Mucosa of descending colon (tissue), 3 donors: ENCODE data around the gene MACF1. TPM values are rescaled to one million over a fixed set of nuclear protein-coding genes. Genes with fewer than 3 reads are reported as not detected.
"Not testable (repeated sequence)": the region's sequence is repeated elsewhere in the genome, so short reads cannot be mapped to it uniquely, and the experiment has no call there.

Experiments used
- ATAC-seq: fragments of 200-7000 bp; cut with Tn5 transposase; one replicate; pipeline ENCODE4 v1.9.1; 2020; ENCODE audit warnings: mild to moderate bottlenecking, moderate library complexity
- DNase-seq, 3 donors: peaks; one replicate each; pipeline ENCODE4 v3.0.0-alpha.2; 2020
- H3K36me3 ChIP-seq: fragments of 200-600 bp; one replicate; pipeline ENCODE4 v1.8.0; 2021; ENCODE audit warnings: low read depth, mild to moderate bottlenecking
- H3K4me1 ChIP-seq: fragments of 200-600 bp; one replicate; pipeline ENCODE4 v1.8.0; 2021; ENCODE audit warnings: low read depth, mild to moderate bottlenecking
- H3K4me3 ChIP-seq: fragments of 200-600 bp; one replicate; pipeline ENCODE4 v1.8.0; 2021; ENCODE audit warnings: mild to moderate bottlenecking
- H3K9me3 ChIP-seq: fragments of 200-600 bp; one replicate; pipeline ENCODE4 v1.8.0; 2021; ENCODE audit warnings: mild to moderate bottlenecking
- CTCF ChIP-seq: fragments of 200-600 bp; IDR thresholded peaks from one replicate; pipeline ENCODE4 v1.8.0; 2022; ENCODE audit warnings: antibody characterized with exemption, mild to moderate bottlenecking
- intact Hi-C, 2 donors: fragments of 100-400 bp; cut with DNase I in 1 of 2; cut with micrococcal nuclease in 1 of 2; formaldehyde crosslinking; loops; one replicate each; pipeline versions ENCODE4 v1.11.0 to v1.11.1; 2022; cut with DNase I, micrococcal nuclease
- total RNA-seq, 3 donors: library from RNA; stranded (reverse); fragmentation: NEBNext Ultra II Directional in 2 of 3; extraction: Animal tissue kit (Norgen Biotek cat#: 25700) in 2 of 3; gene quantifications; one replicate each; pipeline versions ENCODE4 v1.2.1 to v1.2.4, GENCODE V29; 2021 to 2023
- donor health status: DM: no; HTN: no; CAD: no; lungs with moderate emphysema.
- donor health status: DM: no; HTN: no; CAD: no.
- donor health status: DM: no; HTN: yes; CAD: no.

Gene MACF1
- total RNA-seq, 3 donors from 2014 or later, result 146 to 362 (median 156) TPM

GRCh38 chr1:39494671-39495410 is 290.3 kb downstream of the MACF1 start:
- no peak for ATAC-seq
- no peaks in the 10 kb centered on the region for H3K9me3 ChIP-seq
- no peak for TF ChIP-seq CTCF
- peaks cover 7% of the 10 kb centered on the region for H3K4me1 ChIP-seq
- no peak overlapping the region for H3K4me3 ChIP-seq
- intact Hi-C loops, result no loop called here
- DNase-seq, result no peak
- no peaks in the 10 kb centered on the region for H3K36me3 ChIP-seq

GRCh38 chr1:39496520-39496919 is 292.0 kb downstream of the MACF1 start:
- intact Hi-C loops, H3K36me3 ChIP-seq, H3K9me3 ChIP-seq, ATAC-seq, H3K4me1 ChIP-seq, H3K4me3 ChIP-seq, DNase-seq: not testable (repeated sequence)

- no peak for TF ChIP-seq CTCF
- Histone ChIP-seq H3K9me3 (no peaks in the 10 kb centered on the region), H3K4me1 (no peaks in the 10 kb centered on the region), H3K4me3 (no peak overlapping the region), H3K36me3 (no peaks in the 10 kb centered on the region)
- DNase-seq (no peak), ATAC-seq (no peak)
- intact Hi-C loops, result no loop called here
Observed at GRCh38 chr1:39497585-39497984, 293.1 kb downstream of the MACF1 start.

GRCh38 chr1:39498096-39498710 is 293.7 kb downstream of the MACF1 start:
- intact Hi-C loops, H3K36me3 ChIP-seq, H3K4me3 ChIP-seq, H3K4me1 ChIP-seq, H3K9me3 ChIP-seq, DNase-seq, ATAC-seq: not testable (repeated sequence)

GRCh38 chr1:39498821-39499220 is 294.3 kb downstream of the MACF1 start:
- H3K4me3 ChIP-seq, DNase-seq, H3K36me3 ChIP-seq, H3K9me3 ChIP-seq, ATAC-seq, intact Hi-C loops, H3K4me1 ChIP-seq: not testable (repeated sequence)

GRCh38 chr1:39499668-39500067 is 295.2 kb downstream of the MACF1 start:
- Histone ChIP-seq H3K4me3 (no peak overlapping the region), H3K36me3 (no peaks in the 10 kb centered on the region), H3K4me1 (no peaks in the 10 kb centered on the region), H3K9me3 (no peaks in the 10 kb centered on the region)
- intact Hi-C loops, result no loop called here
- no peak for TF ChIP-seq CTCF
- no peak for ATAC-seq
- no peak for DNase-seq

GRCh38 chr1:39500862-39501389 is 296.4 kb downstream of the MACF1 start:
- Histone ChIP-seq H3K36me3 (no peaks in the 10 kb centered on the region), H3K9me3 (no peaks in the 10 kb centered on the region), H3K4me3 (no peak overlapping the region), H3K4me1 (no peaks in the 10 kb centered on the region)
- DNase-seq, result no peak
- no peak for ATAC-seq
- no peak for TF ChIP-seq CTCF
- intact Hi-C loops, result no loop called here
